ENCODE results near the gene KIF26B. TPM values are rescaled to one million over a fixed set of nuclear protein-coding genes. Genes with fewer than 3 reads are reported as not detected.
A peak's percentile ranks its signal among the peaks of the same experiment; 100 is the strongest.

KIF26B gene
- total and polyA plus RNA-seq, 10 of the 15 experiments (the other 5 are each of a cell fraction or from before 2014, with no cell fraction given): 0.35 to 11.6 (median 2.2) TPM

- CTCF ChIA-PET: no interaction called here
- BruUV-seq (replicated peaks): no TSS peak
- no peaks in the 10 kb centered on the region for H4K20me1 ChIP-seq (ENCODE audit: control insufficient read depth, insufficient read depth)
- SMC1A ChIA-PET (ENCODE audit: uncharacterized antibody, unreplicated experiment): interaction anchor here (1.0 to 1.2 kb wide), 2 partner anchors 9 to 426 kb away, joined by 3 read pairs; no protein-coding TSS in a partner anchor
- no peak overlapping the region for H3K4me2 ChIP-seq (ENCODE audit: control insufficient read depth, insufficient read depth)
- TF ChIP-seq IRF3 (IDR thresholded peaks at IDR 0.05): no peak
- TF ChIP-seq BCL11A (IDR thresholded peaks at IDR 0.05; ENCODE audit: low read depth, low read length): no peak
- TF ChIP-seq TARDBP (IDR thresholded peaks at IDR 0.05; ENCODE audit: borderline replicate concordance): no peak
- TF ChIP-seq MYB (IDR thresholded peaks at IDR 0.05; ENCODE audit: borderline replicate concordance, low read depth, low read length): no peak
- TF ChIP-seq CHD1 (IDR thresholded peaks at IDR 0.05; ENCODE audit: low read depth, low read length): no peak
- DNase-seq (ENCODE audit: low read depth, low spot score) (no peak), FAIRE-seq (peak; percentile 77), ATAC-seq (no peak)
- H3K36me3 ChIP-seq (ENCODE audit: control insufficient read depth in 2 of 2, insufficient read depth in 2 of 2, low read length in 1 of 2): no peaks in the 10 kb centered on the region
- no peaks in the 10 kb centered on the region; the same call in 2 of the 3 replicates for H3K9me3 ChIP-seq (replicated peaks; ENCODE audit: control insufficient read depth, insufficient read depth, low read length)
- H3K79me2 ChIP-seq (ENCODE audit: control insufficient read depth, insufficient read depth, low read length): no peaks in the 10 kb centered on the region
- no peak overlapping the region for H2AFZ ChIP-seq (ENCODE audit: control insufficient read depth, low read depth, low read length)
- H3K4me1 ChIP-seq (ENCODE audit: control insufficient read depth, insufficient read depth, low read length): no peaks in the 10 kb centered on the region
- POLR2A ChIA-PET: no interaction called here
- WGBS (ENCODE audit: insufficient coverage, insufficient replicate concordance, low lambda C conversion rate, missing lambda C conversion rate): 33% methylated on average over 11 of the region's 11 CpGs
- H3K4me3 ChIP-seq: no peak overlapping the region
- no peak overlapping the region for H3K9ac ChIP-seq (ENCODE audit: control insufficient read depth, insufficient read depth, low read length)
- RAD21 ChIA-PET (ENCODE audit: unreplicated experiment): no interaction called here
- in situ Hi-C loops (cut with MboI) (no loop called here), intact Hi-C loops (cut with micrococcal nuclease; ENCODE audit: unreplicated experiment) (no loop called here)
- H3K27me3 ChIP-seq (replicated peaks in 1 of 2; ENCODE audit: control insufficient read depth in 2 of 2, insufficient read depth in 2 of 2, low read length in 1 of 2): peaks cover 0 to 3% of the 10 kb centered on the region in 2 experiments; a peak in 2 of 4 replicates
- H3K27ac ChIP-seq (ENCODE audit: control insufficient read depth, insufficient read depth): no peak overlapping the region
These were observed 430.6 kb downstream of the KIF26B start for GRCh38 chr1:245585252-245585959.
